ENCODE data around the gene NUP43. TPM values are rescaled to one million over a fixed set of nuclear protein-coding genes. Genes with fewer than 3 reads are reported as not detected.

Gene NUP43
- total RNA-seq, 1 donor from 2014 or later: 23.9 TPM

DNA sequence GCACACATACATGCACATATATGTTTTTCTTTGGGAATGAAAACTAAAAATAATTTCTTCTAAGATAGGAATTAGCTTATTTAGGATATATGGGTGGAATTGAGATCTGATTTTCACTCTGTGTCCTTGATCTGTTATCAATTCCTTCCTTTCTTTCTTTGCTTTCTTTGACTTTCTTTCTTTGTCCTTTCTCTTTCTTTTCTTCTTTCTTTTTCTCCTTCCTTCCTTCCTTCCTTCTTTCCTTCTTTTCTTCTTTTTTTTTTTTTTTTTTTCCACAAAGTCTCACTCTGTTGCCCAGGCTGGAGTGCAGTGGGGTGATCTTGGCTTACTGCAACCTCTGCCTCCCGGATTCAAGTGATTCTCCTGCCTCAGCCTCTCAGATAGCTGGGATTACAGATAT is 31.3 kb upstream of the NUP43 start:
- H3K4me1 ChIP-seq: no peaks in the 10 kb centered on the region
- peaks cover 60% of the 10 kb centered on the region for H3K36me3 ChIP-seq
- no peaks in the 10 kb centered on the region for H3K9me3 ChIP-seq
- no peak overlapping the region for H3K27ac ChIP-seq
- H3K4me3 ChIP-seq: no peak overlapping the region
- intact Hi-C loops (cut with DNase I): no loop called here
- DNase-seq (no peak), ATAC-seq (no peak)
- no peak for TF ChIP-seq CTCF (IDR thresholded peaks at IDR 0.05)
- no peaks in the 10 kb centered on the region for H3K27me3 ChIP-seq

- peaks cover 48% of the 10 kb centered on the region for H3K36me3 ChIP-seq
- no peak overlapping the region for H3K4me3 ChIP-seq
- ATAC-seq: no peak
- H3K9me3 ChIP-seq: no peaks in the 10 kb centered on the region
- no peaks in the 10 kb centered on the region for H3K4me1 ChIP-seq
- no peak for DNase-seq
- no peaks in the 10 kb centered on the region for H3K27me3 ChIP-seq
- H3K27ac ChIP-seq: no peak overlapping the region
- no peak for TF ChIP-seq CTCF (IDR thresholded peaks at IDR 0.05)
- intact Hi-C loops (cut with DNase I): no loop called here
These were observed 25.6 kb upstream of the NUP43 start for GRCh38 chr6:149771925-149772324.

DNA sequence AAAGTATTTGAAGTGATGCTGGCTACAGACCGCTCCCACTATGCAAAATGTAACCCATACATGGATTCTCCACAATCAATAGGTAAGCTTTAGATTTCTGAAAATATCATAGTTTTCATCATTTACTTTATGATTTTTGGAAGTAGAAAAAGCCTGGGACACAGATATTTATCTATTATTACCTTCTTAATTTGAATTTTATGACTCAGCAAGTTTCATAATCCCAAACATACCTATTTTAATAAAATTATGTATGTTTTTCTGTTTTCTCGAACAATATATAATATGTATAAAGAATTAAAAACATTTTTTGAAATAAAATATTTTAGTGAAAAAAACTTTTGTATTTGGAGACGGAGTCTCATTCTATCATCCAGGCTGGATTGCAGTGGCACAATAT is 24.9 kb upstream of the NUP43 start:
- Histone ChIP-seq H3K9me3 (no peaks in the 10 kb centered on the region), H3K27me3 (no peaks in the 10 kb centered on the region), H3K36me3 (peaks cover 41% of the 10 kb centered on the region), H3K4me1 (no peaks in the 10 kb centered on the region), H3K4me3 (no peak overlapping the region), H3K27ac (no peak overlapping the region)
- ATAC-seq (no peak), DNase-seq (no peak)
- no peak for TF ChIP-seq CTCF (IDR thresholded peaks at IDR 0.05)
- intact Hi-C loops (cut with DNase I): no loop called here

GRCh38 chr6:149769676-149770075 is 23.3 kb upstream of the NUP43 start:
- Histone ChIP-seq H3K36me3 (peaks cover 30% of the 10 kb centered on the region), H3K4me1 (no peaks in the 10 kb centered on the region), H3K27ac (no peak overlapping the region), H3K4me3 (no peak overlapping the region), H3K9me3 (no peaks in the 10 kb centered on the region), H3K27me3 (no peaks in the 10 kb centered on the region)
- intact Hi-C loops (cut with DNase I): no loop called here
- no peak for DNase-seq
- TF ChIP-seq CTCF (IDR thresholded peaks at IDR 0.05): no peak
- ATAC-seq: no peak

DNA sequence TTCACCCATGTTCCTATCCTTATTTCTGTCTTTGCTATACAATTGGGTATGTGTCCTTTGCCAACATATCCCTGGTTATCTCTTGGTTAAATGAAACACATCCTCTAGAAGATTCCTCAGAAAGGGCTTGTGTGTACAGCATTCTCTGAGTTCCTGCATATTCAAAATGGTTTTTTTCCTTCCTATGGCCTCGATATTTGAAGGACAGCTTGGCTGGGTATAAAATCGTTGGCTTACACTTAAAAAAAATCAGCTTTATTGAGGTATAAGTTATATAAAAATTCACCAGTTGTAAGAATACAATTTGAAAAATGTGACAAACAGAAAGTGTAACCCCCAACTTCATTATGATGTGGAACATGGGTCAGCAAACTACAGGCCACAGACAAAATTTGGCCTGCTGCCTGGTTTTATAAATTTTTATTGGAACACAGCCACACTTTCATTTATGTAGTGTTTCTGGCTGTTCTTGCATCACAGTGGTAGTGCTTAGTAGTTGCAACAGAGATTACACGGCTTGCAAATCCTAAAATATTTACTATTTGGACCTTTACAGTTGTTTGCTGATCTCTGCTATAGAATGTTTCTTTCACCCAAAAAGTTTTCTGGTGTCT is 19.9 kb upstream of the NUP43 start:
- H3K36me3 ChIP-seq: peaks cover under 1% of the 10 kb centered on the region
- H3K9me3 ChIP-seq: no peaks in the 10 kb centered on the region
- no peak overlapping the region for H3K27ac ChIP-seq
- no peaks in the 10 kb centered on the region for H3K4me1 ChIP-seq
- intact Hi-C loops (cut with DNase I): no loop called here
- no peak overlapping the region for H3K4me3 ChIP-seq
- ATAC-seq (no peak), DNase-seq (no peak)
- no peak for TF ChIP-seq CTCF (IDR thresholded peaks at IDR 0.05)
- no peaks in the 10 kb centered on the region for H3K27me3 ChIP-seq

GRCh38 chr6:149763866-149764265 is 17.5 kb upstream of the NUP43 start:
- intact Hi-C loops (cut with DNase I): no loop called here
- H3K4me3 ChIP-seq: no peak overlapping the region
- H3K9me3 ChIP-seq: no peaks in the 10 kb centered on the region
- TF ChIP-seq CTCF (IDR thresholded peaks at IDR 0.05): no peak
- H3K4me1 ChIP-seq: no peaks in the 10 kb centered on the region
- H3K27me3 ChIP-seq: no peaks in the 10 kb centered on the region
- ATAC-seq (no peak), DNase-seq (no peak)
- H3K27ac ChIP-seq: no peak overlapping the region
- H3K36me3 ChIP-seq: peaks cover 12% of the 10 kb centered on the region
